Heart left ventricle (tissue), 13 donors: ENCODE data around the gene TBC1D21.

ENCODE experiments used
- POLR2A ChIP-seq, 2 donors: fragments of 450-650 bp; IDR thresholded peaks; one replicate each; pipeline ENCODE4 v1.6.1; 2017; ENCODE audit warnings: antibody characterized with exemption in 2 of 2, mild to moderate bottlenecking in 2 of 2, moderate library complexity in 2 of 2
- TF ChIP-seq, protein P1 (sequence below), 12 donors: fragments of 200-600 bp; sonication (generic) in 4 of 12; IDR thresholded peaks; one replicate each; pipeline versions ENCODE4 v1.5.0 to v1.8.0; 2018 to 2022; ENCODE audit warnings: antibody characterized with exemption in 12 of 12, mild to moderate bottlenecking in 5 of 12
- donor health status: ischemic (EF 13 %, LVEDD 7.1; RV severe dilation, severe dysfunction).
- donor health status: DM: no; HTN: yes; CAD: no.
- donor health status: DM: no; HTN: no; CAD: no.
- donor health status: ischemic (EF 25% LVEDD 6.9; RV normal size, moderate dysfunction).
- donor health status: ischemic (EF 25% LVEDD 5.7; RV mildly dilated, moderate dysfunction).
- donor health status: ischemic (EF 35%, LVEDD 5.7; RV mildly dilated, moderate dysfunction).
- donor health status: nonischemic (EF 11% LVEDD 7.7; RV severe dilation, severe dysfunction).
- donor health status: DM: yes; HTN: yes; CAD: no.
- donor health status: PGD.
- donor health status: ischemic (EF 29% LVEDD 5.4; RV normal size, mild dysfunction).
- donor health status: nonischemic (EF 23%, LVEDD 6.1; RV moderate dilation, normal function).

DNA sequence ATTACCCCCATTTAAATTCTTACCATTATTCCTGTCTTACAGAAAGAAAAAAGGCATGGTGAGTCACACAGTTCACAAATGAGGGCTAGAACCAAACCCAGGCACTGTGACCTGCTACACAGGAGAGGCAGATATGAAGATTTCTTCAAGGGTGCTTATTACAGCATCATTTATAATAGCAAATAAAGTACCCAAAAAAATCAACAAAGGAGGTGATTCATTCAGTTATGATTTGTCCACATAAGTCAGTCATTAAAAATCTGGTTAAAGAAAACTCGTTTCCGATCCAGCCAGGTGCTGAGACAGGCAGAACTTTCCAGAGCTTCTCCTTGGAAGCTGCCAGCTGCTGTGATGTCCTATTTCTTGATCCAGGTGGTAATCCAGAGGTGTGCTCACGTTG is 45.4 kb downstream of the TBC1D21 start:
- TF ChIP-seq POLR2A (IDR thresholded peaks at IDR 0.05) = no peak
- TF ChIP-seq, protein P1, sequence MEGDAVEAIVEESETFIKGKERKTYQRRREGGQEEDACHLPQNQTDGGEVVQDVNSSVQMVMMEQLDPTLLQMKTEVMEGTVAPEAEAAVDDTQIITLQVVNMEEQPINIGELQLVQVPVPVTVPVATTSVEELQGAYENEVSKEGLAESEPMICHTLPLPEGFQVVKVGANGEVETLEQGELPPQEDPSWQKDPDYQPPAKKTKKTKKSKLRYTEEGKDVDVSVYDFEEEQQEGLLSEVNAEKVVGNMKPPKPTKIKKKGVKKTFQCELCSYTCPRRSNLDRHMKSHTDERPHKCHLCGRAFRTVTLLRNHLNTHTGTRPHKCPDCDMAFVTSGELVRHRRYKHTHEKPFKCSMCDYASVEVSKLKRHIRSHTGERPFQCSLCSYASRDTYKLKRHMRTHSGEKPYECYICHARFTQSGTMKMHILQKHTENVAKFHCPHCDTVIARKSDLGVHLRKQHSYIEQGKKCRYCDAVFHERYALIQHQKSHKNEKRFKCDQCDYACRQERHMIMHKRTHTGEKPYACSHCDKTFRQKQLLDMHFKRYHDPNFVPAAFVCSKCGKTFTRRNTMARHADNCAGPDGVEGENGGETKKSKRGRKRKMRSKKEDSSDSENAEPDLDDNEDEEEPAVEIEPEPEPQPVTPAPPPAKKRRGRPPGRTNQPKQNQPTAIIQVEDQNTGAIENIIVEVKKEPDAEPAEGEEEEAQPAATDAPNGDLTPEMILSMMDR (IDR thresholded peaks at IDR 0.05) = no peak
